DND-41 (cell line): Measurements from ENCODE around the gene SCGB2B2.

Experiments used
- ATAC-seq: fragments of 200-7000 bp; cut with Tn5 transposase; 3 replicates; pipeline ENCODE4 v1.9.1; 2021; ENCODE audit warnings: low read depth; ENCODE audit not compliant: insufficient read depth
- DNase-seq: peaks from one replicate; pipeline ENCODE4 v3.0.0-alpha.2; 2020
- H2AFZ ChIP-seq: 2 replicates; pipeline ENCODE4 v1.6.0; 2012; ENCODE audit warnings: low read depth, low read length
- H3K27ac ChIP-seq: 2 replicates; pipeline ENCODE4 v1.5.1; 2012; ENCODE audit warnings: low read length, inconsistent platforms
- H3K27me3 ChIP-seq: fragments of 200-600 bp; sonication (generic); 2 replicates; pipeline ENCODE4 v1.6.0; 2012; ENCODE audit warnings: low read length, mild to moderate bottlenecking, inconsistent platforms; ENCODE audit not compliant: insufficient read depth, poor library complexity
- H3K36me3 ChIP-seq: 2 replicates; pipeline ENCODE4 v1.5.1; 2012; ENCODE audit warnings: low read length, inconsistent platforms; ENCODE audit not compliant: insufficient read depth
- H3K4me1 ChIP-seq: 2 replicates; pipeline ENCODE4 v1.5.1; 2012; ENCODE audit warnings: mild to moderate bottlenecking, low read length; ENCODE audit not compliant: insufficient read depth
- H3K4me2 ChIP-seq: 2 replicates; pipeline ENCODE4 v1.6.0; 2012; ENCODE audit warnings: mild to moderate bottlenecking, moderate library complexity, low read length, inconsistent platforms; ENCODE audit not compliant: insufficient read depth
- H3K4me3 ChIP-seq, 2 experiments: fragments of 200-600 bp in 1 of 2; shearing (Covaris generic) in 1 of 2; 2 replicates each; pipeline ENCODE4 v1.5.1; 2012 to 2016; ENCODE audit warnings: inconsistent platforms in 2 of 2, low read length in 2 of 2, mild to moderate bottlenecking in 2 of 2, low read depth in 1 of 2, moderate library complexity in 1 of 2
- H3K79me2 ChIP-seq: 2 replicates; pipeline ENCODE4 v1.6.0; 2012; ENCODE audit warnings: low read length, inconsistent platforms; ENCODE audit not compliant: insufficient read depth
- H3K9ac ChIP-seq: 2 replicates; pipeline ENCODE4 v1.6.0; 2012; ENCODE audit warnings: low read depth, mild to moderate bottlenecking, inconsistent platforms, low read length, moderate library complexity
- H3K9me3 ChIP-seq: 2 replicates; pipeline ENCODE4 v1.5.1; 2012; ENCODE audit warnings: low read length, moderate library complexity, mild to moderate bottlenecking, inconsistent platforms; ENCODE audit not compliant: insufficient read depth, severe bottlenecking
- H4K20me1 ChIP-seq: 2 replicates; pipeline ENCODE4 v1.6.0; 2012; ENCODE audit warnings: low read length; ENCODE audit not compliant: insufficient read depth
- CTCF ChIP-seq: IDR thresholded peaks from 2 replicates; pipeline ENCODE4 v1.5.1; 2012; ENCODE audit warnings: borderline replicate concordance, low read length, moderate library complexity, mild to moderate bottlenecking; ENCODE audit not compliant: poor library complexity, severe bottlenecking; ENCODE audit errors: extremely low read depth
- EZH2 ChIP-seq: IDR thresholded peaks from 3 replicates; pipeline ENCODE4 v1.6.1; 2012; ENCODE audit warnings: borderline replicate concordance, low read depth, mild to moderate bottlenecking, moderate library complexity, low read length, inconsistent platforms; ENCODE audit not compliant: severe bottlenecking

The SCGB2B2 gene

GRCh38 chr19:34681478-34681877 lies 4.5 kb upstream of the SCGB2B2 start:
- Histone ChIP-seq H3K9ac (no peak overlapping the region), H3K27ac (no peak overlapping the region), H3K4me3 (no peak overlapping the region), H3K36me3 (peaks cover 39% of the 10 kb centered on the region), H4K20me1 (no peaks in the 10 kb centered on the region), H3K9me3 (no peaks in the 10 kb centered on the region), H3K4me1 (peaks cover 22% of the 10 kb centered on the region), H2AFZ (no peak overlapping the region), H3K4me2 (no peak overlapping the region), H3K27me3 (no peaks in the 10 kb centered on the region), H3K79me2 (peaks cover 12% of the 10 kb centered on the region)
- no peak for TF ChIP-seq EZH2
- no peak for TF ChIP-seq CTCF
- DNase-seq (no peak), ATAC-seq (no peak)

DNA sequence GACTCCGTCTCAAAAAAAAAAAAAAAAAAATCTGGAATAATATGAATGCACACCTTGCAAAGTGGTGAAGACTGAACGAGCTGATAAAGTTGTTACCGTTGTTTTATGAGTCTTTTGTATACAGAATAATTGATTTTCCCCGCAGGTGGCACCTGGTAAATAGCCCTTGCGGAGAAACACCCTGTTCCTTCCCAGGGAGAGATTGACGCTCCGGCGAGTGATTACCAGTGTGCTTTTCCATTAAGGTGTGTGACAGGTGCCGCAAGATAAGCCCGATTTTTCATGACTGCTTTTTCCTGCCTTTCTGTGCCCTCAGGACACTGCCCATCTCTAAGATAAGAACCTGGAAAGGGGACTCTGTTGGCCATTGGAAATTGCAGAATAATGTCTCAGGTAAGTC lies 1.5 kb upstream of the SCGB2B2 start:
- H3K4me3 ChIP-seq: peak overlapping the region in 1 of 2 experiments; percentile 69; a peak in 3 of 4 replicates
- no peak overlapping the region for H3K27ac ChIP-seq
- H3K9ac ChIP-seq: peak overlapping the region; percentile 83
- ATAC-seq: no peak
- no peak overlapping the region for H2AFZ ChIP-seq
- H3K9me3 ChIP-seq: no peaks in the 10 kb centered on the region
- H3K27me3 ChIP-seq: no peaks in the 10 kb centered on the region
- peaks cover 35% of the 10 kb centered on the region for H3K36me3 ChIP-seq
- TF ChIP-seq CTCF: no peak
- no peak for TF ChIP-seq EZH2
- peaks cover 12% of the 10 kb centered on the region for H3K79me2 ChIP-seq
- no peaks in the 10 kb centered on the region for H4K20me1 ChIP-seq
- DNase-seq: no peak
- peak overlapping the region; percentile 64 for H3K4me2 ChIP-seq
- peaks cover 46% of the 10 kb centered on the region for H3K4me1 ChIP-seq

GRCh38 chr19:34678085-34678412 lies 1.1 kb upstream of the SCGB2B2 start:
- peaks cover 46% of the 10 kb centered on the region for H3K4me1 ChIP-seq
- DNase-seq (no peak), ATAC-seq (no peak)
- peaks cover 34% of the 10 kb centered on the region for H3K36me3 ChIP-seq
- H3K9me3 ChIP-seq: no peaks in the 10 kb centered on the region
- peaks cover 12% of the 10 kb centered on the region for H3K79me2 ChIP-seq
- H3K9ac ChIP-seq: peak overlapping the region; percentile 83
- TF ChIP-seq CTCF: no peak
- no peak for TF ChIP-seq EZH2
- H3K27me3 ChIP-seq: no peaks in the 10 kb centered on the region
- H3K27ac ChIP-seq: peak overlapping the region; percentile 100
- peak overlapping the region; percentile 81; the same call in 1 of the 2 replicates for H2AFZ ChIP-seq
- H3K4me2 ChIP-seq: peak overlapping the region; percentile 64
- H4K20me1 ChIP-seq: no peaks in the 10 kb centered on the region
- peak overlapping the region; percentile 35 to 69; a peak in 3 of 4 replicates for H3K4me3 ChIP-seq

DNA sequence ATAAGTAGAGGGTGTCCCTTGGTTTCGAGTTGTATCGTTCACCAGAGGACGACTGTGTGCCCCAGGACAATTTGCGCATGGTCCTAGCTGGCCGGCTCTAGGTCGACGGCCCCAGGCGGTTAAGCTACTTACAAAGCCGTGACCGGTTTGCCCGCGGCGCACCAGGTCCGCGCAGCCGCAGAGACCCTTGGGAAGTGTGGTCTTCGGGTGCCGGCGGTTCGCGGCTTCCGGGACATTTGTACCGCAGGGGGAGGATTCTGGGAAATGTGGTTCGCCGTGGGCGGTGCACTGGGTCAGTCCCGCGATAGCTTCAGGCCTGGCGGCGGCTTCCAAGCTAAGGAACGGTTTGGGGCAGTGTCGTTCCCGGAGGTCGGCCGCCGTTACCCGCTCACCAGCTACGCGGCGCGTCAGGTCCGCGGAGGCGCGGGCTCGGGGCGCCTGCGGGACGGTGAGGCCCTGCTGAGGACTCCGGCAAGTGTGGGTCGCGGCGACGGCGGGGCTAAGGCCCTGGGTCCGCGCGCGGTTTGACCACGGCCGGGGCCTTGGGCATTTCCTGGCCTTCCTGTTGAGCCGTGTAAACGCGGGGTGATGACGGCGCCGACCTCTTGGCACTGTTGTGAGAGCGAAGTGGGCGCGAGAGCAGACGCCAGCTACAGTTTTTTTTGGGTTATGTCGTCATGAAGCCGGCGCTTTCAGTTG lies 576 bp upstream of the SCGB2B2 start, which contains the start of gene ZNF302:
TSS of gene ZNF302 (plus strand) at position 293 of the 699 bp plus-strand sequence. CDS start 1,127 bp downstream, outside the sequence.
- Histone ChIP-seq H3K79me2 (peaks cover 12% of the 10 kb centered on the region), H3K4me2 (peak within 1 kb of the TSS; percentile 64), H3K4me3 (peak within 1 kb of the TSS; percentile 35 to 69; a peak in 3 of 4 replicates), H3K9ac (peak within 1 kb of the TSS; percentile 83), H3K27ac (peak within 1 kb of the TSS; percentile 100), H4K20me1 (no peaks in the 10 kb centered on the region), H3K9me3 (no peaks in the 10 kb centered on the region), H3K27me3 (no peaks in the 10 kb centered on the region), H3K36me3 (peaks cover 29% of the 10 kb centered on the region), H3K4me1 (peaks cover 46% of the 10 kb centered on the region), H2AFZ (peak within 1 kb of the TSS; percentile 81)
- DNase-seq (peak; percentile 90), ATAC-seq (peak; percentile 88)
- no peak for TF ChIP-seq CTCF
- TF ChIP-seq EZH2: no peak
